Activated CD4-positive, CD25-positive, alpha-beta regulatory T cell treated with anti-CD3 and anti-CD28 coated beads, Interleukin-2, amount 50 U/mL, for 72 hours (primary cell): ENCODE data around the gene SLC2A13.
"Not testable (repeated sequence)": the region's sequence is repeated elsewhere in the genome, so short reads cannot be mapped to it uniquely, and the experiment has no call there.

Experiments
- DNase-seq: peaks from one replicate; pipeline ENCODE4 v3.0.0; 2021

Gene SLC2A13

GRCh38 chr12:39798977-39799376 is 306.9 kb downstream of the SLC2A13 start:
- no peak for DNase-seq

- no peak for DNase-seq
Observed at GRCh38 chr12:39798429-39798828, 307.5 kb downstream of the SLC2A13 start.

GRCh38 chr12:39795481-39795880 is 310.4 kb downstream of the SLC2A13 start:
- DNase-seq: no peak

GRCh38 chr12:39792938-39793337 is 312.9 kb downstream of the SLC2A13 start:
- no peak for DNase-seq

DNA sequence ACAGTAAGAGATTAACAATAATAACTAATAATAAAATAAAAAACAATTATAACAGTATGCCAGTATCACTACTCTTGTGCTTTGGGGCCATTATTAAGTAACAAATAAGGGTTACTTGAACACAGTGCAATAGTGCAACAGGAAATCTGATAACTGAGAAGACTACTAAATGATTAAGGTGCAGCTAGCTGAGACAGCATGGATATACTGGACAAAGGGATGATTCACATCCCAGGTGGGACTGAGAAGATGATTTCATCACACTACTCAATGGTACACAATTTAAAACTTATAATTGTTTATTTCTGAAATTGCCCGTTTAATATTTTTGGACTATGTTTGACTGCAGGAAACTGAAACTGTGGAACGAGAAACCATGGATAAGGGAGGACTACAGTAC is 317.6 kb downstream of the SLC2A13 start:
- no peak for DNase-seq

- DNase-seq: not testable (repeated sequence)
Observed at GRCh38 chr12:39785814-39786213, 320.1 kb downstream of the SLC2A13 start.

DNA sequence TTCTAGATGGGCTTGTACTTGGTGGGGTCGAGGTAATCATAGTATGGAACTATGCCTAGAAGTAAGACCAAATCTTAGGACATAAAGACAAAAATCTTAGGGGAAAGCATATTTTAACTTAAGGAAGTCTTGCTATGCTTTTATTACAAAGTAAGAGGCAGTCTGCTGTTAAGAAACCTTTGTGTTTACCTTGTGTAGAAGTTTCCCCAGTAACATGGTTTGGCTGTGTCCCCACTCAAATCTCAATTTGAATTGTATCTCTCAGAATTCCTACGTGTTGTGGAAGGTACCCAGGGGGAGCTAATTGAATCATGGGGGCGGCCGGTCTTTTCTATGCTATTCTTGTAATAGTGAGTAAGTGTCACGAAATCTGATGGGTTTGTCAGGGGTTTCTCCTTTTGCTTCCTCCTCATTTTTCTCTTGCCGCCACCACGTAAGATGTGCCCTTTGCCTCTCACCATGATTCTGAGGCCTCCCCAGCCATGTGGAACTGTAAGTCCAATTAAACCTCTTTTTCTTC is 323.8 kb downstream of the SLC2A13 start:
- no peak for DNase-seq

DNA sequence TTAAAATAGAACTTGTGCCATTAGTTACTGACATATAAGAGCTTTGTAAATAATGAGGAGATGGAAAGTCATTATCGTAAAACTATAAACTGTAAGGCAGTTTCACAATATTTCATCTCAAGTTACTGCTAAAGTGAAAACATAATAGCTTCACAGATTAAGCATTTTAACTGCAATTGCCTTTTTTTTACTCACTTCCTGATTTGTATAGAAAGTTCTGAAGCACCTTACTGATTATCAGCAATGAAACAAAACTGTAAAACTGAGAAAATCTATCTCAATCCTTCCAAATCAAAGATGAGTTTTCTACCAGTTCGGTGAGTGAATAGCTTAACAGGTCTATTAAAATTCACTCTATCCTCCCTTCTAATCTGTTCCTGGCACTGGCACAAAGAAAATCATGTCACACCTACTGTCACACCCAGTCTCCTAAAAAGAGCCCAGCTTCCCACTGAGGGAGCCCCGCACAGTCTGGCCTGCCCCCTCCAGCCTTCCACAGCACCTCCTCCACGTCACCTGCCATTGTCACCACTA is 324.9 kb downstream of the SLC2A13 start:
- DNase-seq: no peak

GRCh38 chr12:39780411-39780912 is 325.4 kb downstream of the SLC2A13 start:
- no peak for DNase-seq

DNA sequence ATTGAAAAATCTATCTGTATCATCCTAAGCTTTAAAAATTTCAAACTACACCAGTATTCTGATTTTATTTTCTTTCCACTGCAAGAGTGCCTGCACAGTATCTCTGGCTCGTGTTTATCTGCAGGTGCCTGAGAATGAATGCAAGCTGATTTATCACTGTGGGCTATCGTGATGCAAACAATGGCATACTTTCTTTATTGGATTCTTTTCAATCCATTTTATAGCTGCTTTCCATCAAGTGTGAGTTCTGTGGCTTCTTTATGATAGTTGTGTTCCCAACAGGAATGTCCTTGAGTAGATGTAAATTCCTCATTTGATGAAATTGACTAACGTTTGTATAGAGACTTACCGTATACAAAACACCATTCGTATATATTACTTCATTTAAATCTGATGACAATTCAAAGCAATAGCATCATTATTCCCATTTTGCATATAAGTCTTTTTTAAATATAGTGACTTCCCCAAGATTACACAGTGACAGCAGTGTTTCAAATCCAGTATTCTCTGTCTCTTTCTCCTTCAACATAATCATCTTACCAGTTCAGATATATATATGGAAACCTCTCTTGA is 326.0 kb downstream of the SLC2A13 start:
- no peak for DNase-seq

DNA sequence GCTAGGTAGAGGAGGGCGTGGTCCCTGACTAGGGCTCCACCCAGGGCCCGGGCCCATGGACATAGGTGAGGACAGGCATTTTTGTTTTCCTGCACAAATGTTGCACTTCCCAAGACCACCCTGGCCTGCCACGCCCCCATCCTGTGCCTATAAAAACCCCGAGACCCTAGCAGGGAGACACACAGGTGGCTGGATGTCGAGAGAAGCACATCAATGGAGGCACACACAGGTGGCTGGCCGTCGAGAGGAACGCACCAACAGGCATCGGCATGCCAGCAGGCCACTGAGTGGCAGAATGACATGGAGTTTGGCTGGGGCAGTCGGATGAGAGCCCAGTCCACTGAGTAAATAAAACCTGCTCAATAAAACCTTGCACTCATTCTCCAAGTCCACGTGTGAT is 328.4 kb downstream of the SLC2A13 start:
- DNase-seq: no peak

- DNase-seq: no peak
Observed at GRCh38 chr12:39773266-39773665, 332.6 kb downstream of the SLC2A13 start.

- no peak for DNase-seq
Observed at GRCh38 chr12:39772821-39773259, 333.0 kb downstream of the SLC2A13 start.

- no peak for DNase-seq
Observed at GRCh38 chr12:39771456-39771855, 334.4 kb downstream of the SLC2A13 start.

GRCh38 chr12:39764944-39765560 is 340.8 kb downstream of the SLC2A13 start:
- no peak for DNase-seq

- DNase-seq: no peak
Observed at GRCh38 chr12:39763890-39764169, 342.1 kb downstream of the SLC2A13 start.

- no peak for DNase-seq
Observed at GRCh38 chr12:39763071-39763889, 342.6 kb downstream of the SLC2A13 start.

GRCh38 chr12:39755478-39755877 is 350.4 kb downstream of the SLC2A13 start:
- DNase-seq: no peak

DNA sequence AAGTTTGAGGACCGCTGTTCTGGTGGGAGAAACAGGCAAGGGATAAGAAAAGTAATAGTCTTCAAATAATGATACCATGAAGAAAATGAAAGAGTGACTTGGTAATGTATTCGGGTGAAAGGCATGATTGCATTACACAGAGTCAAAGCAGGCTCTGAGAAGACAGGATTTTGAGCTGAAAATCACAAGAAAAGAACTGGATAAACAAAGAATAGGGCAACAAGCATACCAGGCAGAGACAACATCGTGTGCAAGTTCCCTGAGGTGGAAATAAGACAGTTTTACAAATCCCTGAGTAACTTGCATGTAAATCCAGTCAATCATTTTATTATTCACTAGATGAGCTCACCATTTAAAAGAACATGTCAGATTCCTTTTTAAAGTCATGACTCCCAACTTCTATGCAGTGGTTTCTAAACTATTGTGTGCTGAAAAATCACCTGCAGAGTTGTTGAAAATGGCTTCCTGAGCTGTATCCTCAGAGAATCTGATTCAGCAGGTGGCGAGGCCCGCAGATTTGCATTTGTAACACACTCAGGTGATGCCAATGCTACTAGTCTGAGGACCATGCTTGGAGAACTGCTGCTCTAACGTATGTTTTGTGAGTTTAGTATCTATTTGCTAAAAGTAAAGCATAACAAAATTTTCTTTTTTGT is 353.3 kb downstream of the SLC2A13 start:
- DNase-seq: no peak

DNA sequence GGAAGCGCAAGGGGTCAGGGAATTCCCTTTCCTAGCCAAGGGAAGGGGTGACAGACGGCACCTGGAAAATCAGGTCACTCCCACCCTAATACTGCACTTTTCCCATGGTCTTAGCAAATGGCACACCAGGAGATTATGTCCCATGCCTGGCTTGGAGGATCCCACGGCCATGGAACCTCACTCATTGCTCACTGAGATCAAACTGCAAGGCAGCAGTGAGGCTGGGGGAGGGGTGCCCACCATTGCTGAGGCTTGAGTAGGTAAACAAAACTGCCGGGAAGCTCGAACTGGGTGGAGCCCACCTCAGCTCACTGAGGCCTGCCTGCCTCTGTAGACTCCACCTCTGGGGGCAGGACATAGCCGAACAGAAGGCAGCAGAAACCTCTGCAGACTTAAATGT is 359.7 kb downstream of the SLC2A13 start:
- DNase-seq: not testable (repeated sequence)

DNA sequence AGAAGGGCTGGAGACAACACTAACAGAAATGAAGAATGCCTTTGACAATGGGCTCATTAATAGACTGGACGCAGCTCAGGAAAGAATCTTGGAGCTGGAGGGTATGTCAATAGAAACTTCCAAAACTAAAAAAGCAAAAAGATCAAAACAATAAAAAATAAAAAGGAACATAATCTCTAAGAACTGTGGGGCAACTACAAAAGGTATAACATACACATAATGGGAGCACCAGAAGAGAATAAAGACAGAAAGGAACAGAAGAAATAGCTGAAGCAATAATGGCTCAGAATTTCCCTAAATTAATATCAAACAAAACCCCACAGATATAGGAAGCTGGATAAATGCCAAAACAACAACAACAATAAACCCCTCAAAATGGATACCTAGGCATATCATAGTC is 362.2 kb downstream of the SLC2A13 start:
- DNase-seq: no peak

DNA sequence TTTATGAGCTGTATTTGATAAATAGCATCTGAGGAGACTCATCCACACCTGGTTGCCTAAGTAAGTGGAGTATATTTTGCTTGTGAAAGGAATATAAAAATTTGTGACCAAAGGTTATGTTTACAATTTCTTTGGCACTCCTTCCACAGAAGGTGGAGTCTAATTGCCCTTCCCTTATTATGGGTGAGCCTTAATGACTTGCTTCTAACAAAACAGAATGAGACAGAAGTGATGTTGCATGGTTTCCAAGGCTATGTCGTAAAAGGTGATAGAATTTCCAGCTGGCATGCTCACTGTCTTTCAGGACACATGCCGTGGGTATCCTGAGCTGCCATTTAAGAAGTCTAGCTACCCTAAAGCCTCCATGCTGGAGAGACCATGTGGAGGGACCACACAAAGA is 369.5 kb downstream of the SLC2A13 start:
- DNase-seq: no peak

- no peak for DNase-seq
Observed at GRCh38 chr12:39723831-39724230, 382.1 kb downstream of the SLC2A13 start.
